OCI-LY7 (cell line): Measurements from ENCODE around the gene DPYD. TPM values are rescaled to one million over a fixed set of nuclear protein-coding genes. Genes with fewer than 3 reads are reported as not detected.

Source experiments
- BruUV-seq: library from RNA; stranded (reverse); fragments of 400-500 nt; replicated peaks from 2 replicates; lab custom pipeline; 2021; lab: Mats Ljungman, UMichigan
- CTCF ChIA-PET: fragments of 300-600 bp; sonication (Branson Sonifier 250); formaldehyde crosslinking; loops from one replicate; lab custom pipeline; 2022; ENCODE audit warnings: antibody characterized with exemption; ENCODE audit not compliant: unreplicated experiment; lab: Charles Lee
- POLR2A ChIA-PET: fragments of 300-600 bp; sonication (Branson Sonifier 250); formaldehyde crosslinking; loops from one replicate; lab custom pipeline; 2022; ENCODE audit warnings: antibody characterized with exemption; lab: Charles Lee
- DNase-seq: peaks from one replicate; pipeline ENCODE4 v3.0.0-alpha.2; 2015; ENCODE audit warnings: low spot score
- H2AFZ ChIP-seq: fragments of 200-600 bp; sonication (generic), shearing (Covaris generic); 2 replicates; pipeline ENCODE4 v1.6.1; 2014; ENCODE audit warnings: mild to moderate bottlenecking, antibody characterized with exemption, low read length, moderate library complexity
- H3K27ac ChIP-seq: fragments of 200-600 bp; sonication (generic); 2 replicates; pipeline ENCODE4 v1.5.1; 2014; ENCODE audit warnings: mixed run types, low read depth, mild to moderate bottlenecking, moderate library complexity, low read length, inconsistent platforms; ENCODE audit not compliant: poor library complexity, severe bottlenecking
- H3K36me3 ChIP-seq: fragments of 200-600 bp; sonication (generic); 2 replicates; pipeline ENCODE4 v1.6.1; 2014; ENCODE audit warnings: mild to moderate bottlenecking, antibody characterized with exemption, low read length, moderate library complexity, mixed read lengths; ENCODE audit not compliant: insufficient read depth
- H3K4me1 ChIP-seq: fragments of 200-600 bp; sonication (generic); 2 replicates; pipeline ENCODE4 v1.5.1; 2014; ENCODE audit warnings: mild to moderate bottlenecking, low read length; ENCODE audit not compliant: insufficient read depth, poor library complexity, severe bottlenecking
- H3K4me2 ChIP-seq: fragments of 200-600 bp; sonication (generic); 2 replicates; pipeline ENCODE4 v1.6.1; 2014; ENCODE audit warnings: mild to moderate bottlenecking, low read length
- H3K4me3 ChIP-seq: fragments of 200-600 bp; sonication (generic); 2 replicates; pipeline ENCODE4 v1.5.1; 2014; ENCODE audit warnings: mild to moderate bottlenecking, low read depth, low read length; ENCODE audit not compliant: poor library complexity, severe bottlenecking
- H3K79me2 ChIP-seq: fragments of 200-600 bp; sonication (generic); 2 replicates; pipeline ENCODE4 v1.6.1; 2016; ENCODE audit warnings: low read depth, mild to moderate bottlenecking, low read length, moderate library complexity, mixed read lengths; ENCODE audit not compliant: insufficient read depth
- H3K9me2 ChIP-seq: fragments of 200-600 bp; sonication (generic); 2 replicates; pipeline ENCODE4 v1.6.1; 2016; ENCODE audit warnings: mild to moderate bottlenecking, low read length, mixed read lengths; ENCODE audit not compliant: insufficient read depth
- H3K9me3 ChIP-seq: fragments of 200-600 bp; sonication (generic); 2 replicates; pipeline ENCODE4 v1.6.1; 2014; ENCODE audit warnings: mild to moderate bottlenecking, mixed run types, low read length, mixed read lengths
- H4K20me1 ChIP-seq: fragments of 200-600 bp; sonication (generic); 2 replicates; pipeline ENCODE4 v1.6.1; 2014; ENCODE audit warnings: mild to moderate bottlenecking, antibody characterized with exemption, low read length, moderate library complexity, mixed read lengths; ENCODE audit not compliant: insufficient read depth
- CTCF ChIP-seq: fragments of 200-600 bp; sonication (generic); conservative IDR thresholded peaks from 2 replicates; pipeline ENCODE4 v1.5.1; 2014; ENCODE audit warnings: mild to moderate bottlenecking, antibody characterized with exemption, low read length, moderate library complexity, mixed read lengths
- EZH2phosphoT487 ChIP-seq: fragments of 200-600 bp; sonication (generic); IDR thresholded peaks from 2 replicates; pipeline ENCODE4 v1.6.1; 2018; ENCODE audit warnings: low read depth, borderline replicate concordance, mild to moderate bottlenecking, mixed run types, antibody characterized with exemption, low read length, moderate library complexity, mixed read lengths
- intact Hi-C: fragments of 100-400 bp; cut with micrococcal nuclease; formaldehyde crosslinking; loops from one replicate; pipeline ENCODE4 v1.10.0; 2022; ENCODE audit not compliant: unreplicated experiment
- total RNA-seq, 2 experiments: library from RNA; depleted of rRNA in 1 of 2; stranded (reverse); fragments of >200 nt in 1 of 2; shearing (Covaris generic) in 1 of 2; gene quantifications; 2 replicates each; pipeline ENCODE4 v1.2.3, GENCODE V29; 2014 to 2022

DPYD gene
- total RNA-seq, 2 experiments from 2014 or later: 5.5 to 13.4 TPM

GRCh38 chr1:97761637-97762036 lies 159.2 kb downstream of the DPYD start:
- intact Hi-C loops: no loop called here
- H2AFZ ChIP-seq: no peak overlapping the region
- no peak overlapping the region for H3K4me2 ChIP-seq
- H3K9me3 ChIP-seq: no peaks in the 10 kb centered on the region
- H4K20me1 ChIP-seq: no peaks in the 10 kb centered on the region; the same call in 1 of the 2 replicates
- no peak for DNase-seq
- BruUV-seq: no TSS peak
- POLR2A ChIA-PET: no interaction called here
- H3K4me3 ChIP-seq: no peak overlapping the region
- TF ChIP-seq CTCF: no peak
- no peak for TF ChIP-seq EZH2phosphoT487
- no peaks in the 10 kb centered on the region for H3K4me1 ChIP-seq
- CTCF ChIA-PET: no interaction called here
- no peaks in the 10 kb centered on the region for H3K9me2 ChIP-seq
- no peak overlapping the region for H3K27ac ChIP-seq
- H3K79me2 ChIP-seq: no peaks in the 10 kb centered on the region
- H3K36me3 ChIP-seq: no peaks in the 10 kb centered on the region

GRCh38 chr1:97759078-97759477 lies 161.8 kb downstream of the DPYD start:
- Histone ChIP-seq H3K9me2 (no peaks in the 10 kb centered on the region), H3K4me3 (no peak overlapping the region), H3K27ac (no peak overlapping the region), H3K9me3 (no peaks in the 10 kb centered on the region), H2AFZ (no peak overlapping the region), H3K79me2 (no peaks in the 10 kb centered on the region), H4K20me1 (no peaks in the 10 kb centered on the region; the same call in 1 of the 2 replicates), H3K4me1 (no peaks in the 10 kb centered on the region), H3K4me2 (no peak overlapping the region), H3K36me3 (no peaks in the 10 kb centered on the region)
- TF ChIP-seq EZH2phosphoT487: no peak
- CTCF ChIA-PET: no interaction called here
- DNase-seq: no peak
- intact Hi-C loops: no loop called here
- POLR2A ChIA-PET: interaction anchor here (0.7 kb wide), 1 partner anchor 172 kb away, joined by 3 read pairs; no protein-coding TSS in a partner anchor
- no TSS peak for BruUV-seq

- no peak for TF ChIP-seq CTCF
- no peak for TF ChIP-seq EZH2phosphoT487
- Histone ChIP-seq H2AFZ (no peak overlapping the region), H3K4me3 (no peak overlapping the region), H3K9me3 (no peaks in the 10 kb centered on the region), H3K36me3 (no peaks in the 10 kb centered on the region), H3K27ac (no peak overlapping the region), H3K4me2 (no peak overlapping the region), H3K9me2 (no peaks in the 10 kb centered on the region), H3K4me1 (no peaks in the 10 kb centered on the region), H3K79me2 (no peaks in the 10 kb centered on the region), H4K20me1 (no peaks in the 10 kb centered on the region; the same call in 1 of the 2 replicates)
- no peak for DNase-seq
- no TSS peak for BruUV-seq
- ChIA-PET CTCF (no interaction called here), POLR2A (interaction anchor here (0.7 kb wide), 1 partner anchor 172 kb away, joined by 3 read pairs; no protein-coding TSS in a partner anchor)
- intact Hi-C loops: no loop called here
Observed at GRCh38 chr1:97758541-97759057, 162.2 kb downstream of the DPYD start.
